H54 (cell line): ENCODE measurements around the gene CD40.

Source experiments
- DNase-seq: peaks from one replicate; pipeline ENCODE4 v3.0.0; 2011; ENCODE audit warnings: low spot score, mixed read lengths; ENCODE audit not compliant: insufficient read length
- FAIRE-seq: peaks from 3 replicates; lab custom pipeline; 2011; peaks lifted over from hg19 to GRCh38; lab: Jason Lieb, UNC
- POLR2A ChIP-seq: IDR thresholded peaks from 2 replicates; pipeline ENCODE4 v1.6.1; 2011; ENCODE audit warnings: low read depth, mild to moderate bottlenecking, low read length

CD40 gene

GRCh38 chr20:46139266-46139889 is 21.3 kb downstream of the CD40 start:
- FAIRE-seq, result no peak
- no peak for DNase-seq
- TF ChIP-seq POLR2A, result no peak

- no peak for TF ChIP-seq POLR2A
- no peak for FAIRE-seq
- no peak for DNase-seq
Observed at GRCh38 chr20:46139908-46140482, 21.9 kb downstream of the CD40 start.

- no peak for DNase-seq
- TF ChIP-seq POLR2A, result no peak
Observed at GRCh38 chr20:46142124-46142523, 24.0 kb downstream of the CD40 start.

GRCh38 chr20:46144432-46145025 is 26.4 kb downstream of the CD40 start:
- FAIRE-seq, result no peak
- DNase-seq, result no peak
- no peak for TF ChIP-seq POLR2A

More at GRCh38 chr20:46142124-46142523, 24.0 kb downstream of the CD40 start:
- FAIRE-seq, result no peak

DNA sequence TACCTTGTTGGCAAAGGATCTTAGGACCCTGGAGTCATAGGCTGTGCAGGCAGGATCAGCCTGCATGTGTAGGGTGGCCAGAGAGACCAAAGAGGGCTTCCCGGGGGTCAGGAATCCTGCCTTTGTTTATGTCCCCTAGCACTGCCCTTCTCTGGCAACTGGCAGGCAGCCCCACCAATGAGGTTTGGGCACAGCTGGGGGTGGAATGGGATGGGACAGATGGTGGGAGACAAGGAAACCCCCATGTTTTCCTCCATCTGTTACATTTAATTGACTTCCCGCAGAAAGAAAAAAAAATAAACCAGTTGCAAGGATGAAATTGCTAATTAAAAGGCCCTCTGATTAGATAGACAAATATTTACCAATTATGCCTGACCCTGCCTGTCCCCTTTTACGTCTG is 27.6 kb downstream of the CD40 start:
- FAIRE-seq (no peak), DNase-seq (no peak)
- no peak for TF ChIP-seq POLR2A

- FAIRE-seq, result no peak
- DNase-seq, result no peak
- no peak for TF ChIP-seq POLR2A
Observed at GRCh38 chr20:46148313-46149208, 30.4 kb downstream of the CD40 start.

DNA sequence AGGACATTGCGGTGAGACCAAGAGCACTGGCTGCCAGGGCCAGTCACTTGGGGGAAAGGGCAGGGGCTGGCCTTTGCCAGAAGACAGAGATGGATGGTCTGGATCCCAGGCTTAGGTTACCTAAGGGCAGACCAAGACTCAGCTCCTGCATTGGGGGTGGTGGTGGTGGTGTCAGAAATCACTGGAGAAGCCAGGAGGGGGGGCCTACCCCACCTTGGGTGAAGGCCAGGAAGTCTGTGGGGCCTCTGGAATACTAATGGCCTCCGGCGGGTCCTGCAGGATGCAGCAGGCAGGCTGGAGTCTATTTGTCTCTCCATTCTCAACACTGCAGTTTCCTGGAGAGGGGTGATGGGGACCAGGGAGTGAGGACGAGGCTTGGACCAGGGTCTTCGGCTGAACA is 32.8 kb downstream of the CD40 start:
- FAIRE-seq, result no peak
- no peak for DNase-seq
- no peak for TF ChIP-seq POLR2A

- FAIRE-seq (no peak), DNase-seq (no peak)
- no peak for TF ChIP-seq POLR2A
Observed at GRCh38 chr20:46151936-46152335, 33.8 kb downstream of the CD40 start.

GRCh38 chr20:46152824-46153586 is 34.9 kb downstream of the CD40 start:
- DNase-seq (no peak), FAIRE-seq (no peak)
- no peak for TF ChIP-seq POLR2A

- FAIRE-seq (no peak), DNase-seq (no peak)
- no peak for TF ChIP-seq POLR2A
Observed at GRCh38 chr20:46154305-46154704, 36.2 kb downstream of the CD40 start.

DNA sequence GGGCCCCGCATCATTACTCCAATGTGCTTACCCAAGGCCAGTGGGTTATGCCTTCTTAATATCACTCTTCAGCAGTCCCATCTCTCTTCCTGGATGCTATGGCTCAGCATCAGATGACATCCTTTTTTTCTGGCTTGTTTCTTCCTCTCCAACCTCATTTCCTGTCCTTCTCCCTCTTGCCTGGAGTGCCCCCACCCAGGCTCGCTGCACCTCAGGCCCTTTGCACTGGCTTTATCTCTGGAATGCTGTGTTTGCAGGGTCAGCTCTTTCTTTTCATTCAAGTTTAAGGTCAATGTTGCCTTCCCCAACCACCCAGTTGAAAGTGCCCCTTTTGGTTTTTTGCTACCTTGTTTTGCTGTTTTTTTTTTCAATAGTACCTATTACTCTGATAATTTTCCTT is 36.7 kb downstream of the CD40 start:
- DNase-seq (no peak), FAIRE-seq (no peak)
- no peak for TF ChIP-seq POLR2A

DNA sequence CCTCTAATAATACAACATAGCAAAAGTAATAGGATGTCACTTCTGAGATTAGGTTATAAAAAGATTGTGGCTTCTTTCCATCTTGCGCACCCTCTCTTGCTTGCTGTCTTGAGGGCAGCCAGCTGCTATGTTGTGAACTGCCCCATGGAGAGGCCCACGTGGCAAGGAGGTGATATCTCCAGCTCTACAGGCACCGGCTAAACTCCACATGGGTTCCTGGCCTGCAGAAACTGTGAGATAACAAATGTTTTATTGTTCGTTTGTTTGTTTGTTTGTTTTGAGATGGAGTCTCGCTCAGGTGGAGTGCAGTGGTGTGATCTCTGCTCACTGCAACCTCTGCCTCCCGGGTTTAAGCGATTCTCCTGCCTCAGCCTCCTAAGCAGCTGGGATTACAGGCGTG is 38.0 kb downstream of the CD40 start:
- DNase-seq (no peak), FAIRE-seq (no peak)
- no peak for TF ChIP-seq POLR2A

DNA sequence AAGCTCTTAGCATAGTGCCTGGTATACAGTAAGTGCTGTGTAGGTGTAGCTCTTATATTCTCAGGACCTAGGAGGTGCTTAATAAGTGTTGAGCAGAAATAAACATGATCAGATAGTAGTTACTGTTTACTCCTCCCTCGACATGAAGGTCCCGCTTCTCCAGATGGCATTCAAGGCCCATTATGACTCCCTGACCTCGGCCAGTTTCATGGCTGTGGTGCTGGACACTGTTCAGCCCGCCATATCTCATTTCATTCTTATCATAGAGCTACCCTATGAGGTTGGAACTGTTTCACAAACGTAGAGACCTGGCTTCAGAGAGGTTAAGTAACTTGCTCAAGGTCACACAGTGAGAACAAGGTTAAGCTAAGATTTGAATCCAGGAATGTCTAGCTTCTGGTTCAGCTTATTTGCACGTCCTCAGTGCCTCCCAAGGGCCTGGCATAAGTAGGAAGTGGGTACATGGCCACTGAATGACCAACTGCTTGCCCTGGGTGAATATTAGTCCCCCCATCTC is 39.0 kb downstream of the CD40 start:
- FAIRE-seq, result no peak
- DNase-seq, result no peak

More for the DNA sequence above, 39.0 kb downstream of the CD40 start:
- no peak for TF ChIP-seq POLR2A
